Natural killer cell (primary cell): ENCODE measurements around the gene SPINDOC. TPM values are rescaled to one million over a fixed set of nuclear protein-coding genes. Genes with fewer than 3 reads are reported as not detected.

Source experiments
- ATAC-seq, 3 donors: fragments of 150-1000 bp in 2 of 3; fragments of 200-7000 bp in 1 of 3; cut with Tn5 transposase; 1 replicate in 1 of 3; 2 replicates in 2 of 3; pipeline ENCODE4 v1.10.0; 2021; ENCODE audit warnings: mild to moderate bottlenecking in 2 of 3, moderate library complexity in 2 of 3
- DNase-seq, 2 donors: peaks; one replicate each; pipeline versions ENCODE4 v3.0.0 to v3.0.0-alpha.2; 2013 to 2021; ENCODE audit warnings: mixed read lengths in 1 of 2
- H3K27ac ChIP-seq: one replicate; pipeline ENCODE4 v1.5.1; 2013; ENCODE audit warnings: mild to moderate bottlenecking, low read length
- H3K27me3 ChIP-seq: one replicate; pipeline ENCODE4 v1.6.1; 2013; ENCODE audit warnings: low read length; ENCODE audit not compliant: control insufficient read depth, insufficient read depth
- H3K36me3 ChIP-seq: one replicate; pipeline ENCODE4 v1.6.1; 2013; ENCODE audit warnings: low read length; ENCODE audit not compliant: control insufficient read depth, insufficient read depth
- H3K4me1 ChIP-seq: one replicate; pipeline ENCODE4 v1.6.1; 2013; ENCODE audit warnings: low read length; ENCODE audit not compliant: control insufficient read depth, insufficient read depth
- H3K4me3 ChIP-seq: one replicate; pipeline ENCODE4 v1.5.1; 2013; ENCODE audit warnings: low read length
- H3K9me3 ChIP-seq: one replicate; pipeline ENCODE4 v1.6.1; 2013; ENCODE audit warnings: low read length; ENCODE audit not compliant: control insufficient read depth, insufficient read depth
- H3K27ac Mint-ChIP-seq, 2 donors: one replicate each; pipeline ENCODE4 v1.8.0; 2022; ENCODE audit warnings: mild to moderate bottlenecking in 2 of 2, mixed read lengths in 2 of 2, moderate library complexity in 1 of 2
- H3K27me3 Mint-ChIP-seq, 2 donors: one replicate each; pipeline ENCODE4 v1.8.0; 2022; ENCODE audit warnings: low read depth in 2 of 2, mixed read lengths in 2 of 2
- H3K36me3 Mint-ChIP-seq: one replicate; pipeline ENCODE4 v1.8.0; 2022; ENCODE audit warnings: mixed read lengths
- H3K4me1 Mint-ChIP-seq, 2 donors: one replicate each; pipeline ENCODE4 v1.8.0; 2022; ENCODE audit warnings: mixed read lengths in 2 of 2
- H3K4me3 Mint-ChIP-seq: one replicate; pipeline ENCODE4 v1.8.0; 2022; ENCODE audit warnings: mild to moderate bottlenecking, moderate library complexity, mixed read lengths
- H3K9me3 Mint-ChIP-seq, 2 donors: one replicate each; pipeline ENCODE4 v1.8.0; 2022; ENCODE audit warnings: mixed read lengths in 2 of 2
- WGBS: methylation state at CpG from one replicate; pipeline ENCODE4 v1.1.7; 2013; ENCODE audit warnings: missing lambda C conversion rate; ENCODE audit not compliant: insufficient coverage; 5-methylcytosine and 5-hydroxymethylcytosine counted together
- intact Hi-C: fragments of 100-400 bp; cut with micrococcal nuclease; formaldehyde crosslinking; loops from one replicate; pipeline ENCODE4 v1.14.2; 2022
- total RNA-seq, 4 donors: library from RNA; stranded (reverse); fragments of 120-200 nt in 1 of 4; gene quantifications; one replicate each; pipeline versions ENCODE4 v1.2.3 to v1.2.4, GENCODE V29; 2013 to 2022
- TF ChIP-seq, protein P1 (sequence below): fragments of 200-600 bp; IDR thresholded peaks from one replicate; pipeline ENCODE4 v1.8.0; 2022; ENCODE audit warnings: antibody characterized with exemption

SPINDOC gene
- total RNA-seq, 3 donors from 2014 or later (not counting 1 experiment from before 2014, with no cell fraction given), result 15.6 to 25.3 (median 21.1) TPM

- 63% methylated on average over 1 of the region's 1 CpG for WGBS
- no peak overlapping the region for H3K27ac ChIP-seq
- TF ChIP-seq, protein P1, sequence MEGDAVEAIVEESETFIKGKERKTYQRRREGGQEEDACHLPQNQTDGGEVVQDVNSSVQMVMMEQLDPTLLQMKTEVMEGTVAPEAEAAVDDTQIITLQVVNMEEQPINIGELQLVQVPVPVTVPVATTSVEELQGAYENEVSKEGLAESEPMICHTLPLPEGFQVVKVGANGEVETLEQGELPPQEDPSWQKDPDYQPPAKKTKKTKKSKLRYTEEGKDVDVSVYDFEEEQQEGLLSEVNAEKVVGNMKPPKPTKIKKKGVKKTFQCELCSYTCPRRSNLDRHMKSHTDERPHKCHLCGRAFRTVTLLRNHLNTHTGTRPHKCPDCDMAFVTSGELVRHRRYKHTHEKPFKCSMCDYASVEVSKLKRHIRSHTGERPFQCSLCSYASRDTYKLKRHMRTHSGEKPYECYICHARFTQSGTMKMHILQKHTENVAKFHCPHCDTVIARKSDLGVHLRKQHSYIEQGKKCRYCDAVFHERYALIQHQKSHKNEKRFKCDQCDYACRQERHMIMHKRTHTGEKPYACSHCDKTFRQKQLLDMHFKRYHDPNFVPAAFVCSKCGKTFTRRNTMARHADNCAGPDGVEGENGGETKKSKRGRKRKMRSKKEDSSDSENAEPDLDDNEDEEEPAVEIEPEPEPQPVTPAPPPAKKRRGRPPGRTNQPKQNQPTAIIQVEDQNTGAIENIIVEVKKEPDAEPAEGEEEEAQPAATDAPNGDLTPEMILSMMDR, result no peak
- no peaks in the 10 kb centered on the region for H3K27me3 ChIP-seq
- Mint-ChIP-seq H3K36me3 (no peaks in the 10 kb centered on the region), H3K9me3 (no peaks in the 10 kb centered on the region), H3K27me3 (no peaks in the 10 kb centered on the region), H3K4me1 (peaks cover 5% of the 10 kb centered on the region in 2 donors), H3K27ac (no peak overlapping the region), H3K4me3 (no peak overlapping the region)
- DNase-seq (no peak), ATAC-seq (no peak)
- H3K4me3 ChIP-seq, result no peak overlapping the region
- H3K36me3 ChIP-seq, result no peaks in the 10 kb centered on the region
- intact Hi-C loops, result no loop called here
- peaks cover 4% of the 10 kb centered on the region for H3K9me3 ChIP-seq
- peaks cover 11% of the 10 kb centered on the region for H3K4me1 ChIP-seq
Observed at GRCh38 chr11:63785823-63786222, 27.4 kb upstream of the SPINDOC start.

DNA sequence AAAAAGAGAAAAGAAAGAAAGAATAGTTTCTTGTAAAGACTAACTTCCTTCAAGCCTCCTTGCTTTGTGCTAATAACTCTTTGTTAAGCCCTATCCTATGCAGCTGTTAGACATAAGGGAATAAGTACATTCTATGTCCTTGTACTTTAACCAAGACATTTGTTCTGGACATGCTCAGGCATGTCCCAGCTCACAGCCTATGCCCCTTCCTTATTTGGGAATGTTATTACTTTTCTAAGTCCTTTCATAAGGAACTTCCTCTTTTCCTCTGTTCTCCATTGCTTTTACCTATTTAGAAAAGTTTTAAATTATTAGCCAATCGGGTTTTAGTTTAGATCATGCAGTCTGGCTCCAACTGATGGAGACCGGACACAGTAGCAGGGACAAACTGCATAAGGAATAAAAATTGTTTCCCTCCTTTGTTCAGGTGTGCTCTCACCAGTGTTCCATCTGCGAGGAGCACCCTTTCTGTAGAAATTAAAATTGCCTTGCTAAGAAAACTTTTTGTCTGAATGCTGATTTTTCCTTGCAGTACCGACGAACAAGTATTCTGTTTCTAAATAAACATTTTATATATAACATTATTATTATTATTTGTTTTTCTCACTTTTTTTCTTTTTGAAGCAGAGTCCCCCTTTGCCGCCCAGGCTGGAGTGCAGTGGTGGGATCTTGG, 21.6 kb upstream of the SPINDOC start:
- H3K4me3 Mint-ChIP-seq, result no peak overlapping the region
- Histone ChIP-seq H3K4me1 (peaks cover 7% of the 10 kb centered on the region), H3K36me3 (no peaks in the 10 kb centered on the region), H3K27ac (no peak overlapping the region), H3K9me3 (peaks cover 21% of the 10 kb centered on the region), H3K27me3 (no peaks in the 10 kb centered on the region), H3K4me3 (no peak overlapping the region)
- peaks cover 3 to 7% of the 10 kb centered on the region in 2 donors for H3K9me3 Mint-ChIP-seq
- H3K4me1 Mint-ChIP-seq, result no peaks in the 10 kb centered on the region
- 98% methylated on average over 4 of the region's 6 CpGs for WGBS
- ATAC-seq (no peak), DNase-seq (no peak)
- peaks cover 0 to 6% of the 10 kb centered on the region in 2 donors for H3K27me3 Mint-ChIP-seq
- peaks cover 11% of the 10 kb centered on the region for H3K36me3 Mint-ChIP-seq
- intact Hi-C loops, result no loop called here
- TF ChIP-seq, protein P1, result no peak
- no peak overlapping the region for H3K27ac Mint-ChIP-seq

DNA sequence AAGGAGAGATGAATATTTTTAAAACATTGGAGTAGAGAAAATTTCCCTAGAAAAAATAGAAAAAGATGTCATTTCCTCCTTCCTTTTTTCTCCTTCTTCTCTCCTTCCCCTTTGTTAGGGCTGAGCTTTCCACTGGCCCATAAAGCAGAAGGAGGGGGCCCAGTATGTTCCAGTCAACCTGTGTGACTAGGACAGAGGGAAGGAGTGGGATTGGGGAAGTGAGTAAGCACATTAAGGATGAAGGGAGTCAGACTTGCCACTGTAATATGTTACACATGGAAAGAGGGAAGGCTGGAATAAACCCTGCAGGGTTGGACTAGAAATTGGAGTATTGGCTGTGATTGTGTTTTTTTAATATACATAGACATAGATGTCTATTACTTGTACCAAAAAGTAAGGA, 20.1 kb upstream of the SPINDOC start:
- intact Hi-C loops, result no loop called here
- Histone ChIP-seq H3K4me3 (no peak overlapping the region), H3K36me3 (no peaks in the 10 kb centered on the region), H3K27me3 (no peaks in the 10 kb centered on the region), H3K9me3 (peaks cover 21% of the 10 kb centered on the region), H3K4me1 (peaks cover 7% of the 10 kb centered on the region), H3K27ac (no peak overlapping the region)
- no peak overlapping the region for H3K27ac Mint-ChIP-seq
- H3K36me3 Mint-ChIP-seq, result peaks cover 11% of the 10 kb centered on the region
- H3K27me3 Mint-ChIP-seq, result peaks cover 0 to 7% of the 10 kb centered on the region in 2 donors
- no peaks in the 10 kb centered on the region for H3K4me1 Mint-ChIP-seq
- H3K9me3 Mint-ChIP-seq, result peaks cover 3 to 7% of the 10 kb centered on the region in 2 donors
- TF ChIP-seq, protein P1, result no peak
- H3K4me3 Mint-ChIP-seq, result no peak overlapping the region
- ATAC-seq, result no peak
- no peak for DNase-seq

DNA sequence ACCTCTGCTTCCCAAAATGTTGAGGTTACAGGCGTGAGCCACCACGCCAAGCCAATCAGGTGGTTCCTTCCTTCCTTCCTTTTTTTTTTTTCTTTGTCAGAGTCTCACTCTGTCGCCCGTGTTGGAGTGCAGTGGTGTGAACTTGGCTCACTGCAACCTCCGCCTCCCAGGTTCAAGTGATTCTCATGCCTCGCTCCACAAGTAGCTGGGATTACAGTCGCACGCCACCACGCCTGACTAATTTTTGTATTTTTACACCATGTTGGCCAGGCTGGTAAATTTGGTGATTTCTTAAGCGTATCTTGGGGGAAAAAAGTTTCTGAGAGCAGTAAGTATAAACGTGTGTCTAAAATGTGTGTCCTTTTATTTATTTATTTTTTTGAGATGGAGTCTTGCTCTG, 18.2 kb upstream of the SPINDOC start:
- H3K4me1 Mint-ChIP-seq, result no peaks in the 10 kb centered on the region
- peaks cover 7% of the 10 kb centered on the region for H3K4me1 ChIP-seq
- intact Hi-C loops, result no loop called here
- no peak overlapping the region for H3K27ac ChIP-seq
- peaks cover 11% of the 10 kb centered on the region for H3K36me3 Mint-ChIP-seq
- no peak overlapping the region for H3K27ac Mint-ChIP-seq
- ATAC-seq (no peak), DNase-seq (no peak)
- peaks cover 3 to 7% of the 10 kb centered on the region in 2 donors for H3K9me3 Mint-ChIP-seq
- peaks cover under 1 to 10% of the 10 kb centered on the region in 2 donors for H3K27me3 Mint-ChIP-seq
- TF ChIP-seq, protein P1, result no peak
- no peaks in the 10 kb centered on the region for H3K36me3 ChIP-seq
- H3K4me3 Mint-ChIP-seq, result no peak overlapping the region
- peaks cover 21% of the 10 kb centered on the region for H3K9me3 ChIP-seq
- WGBS, result 62% methylated on average over 11 of the region's 11 CpGs
- no peaks in the 10 kb centered on the region for H3K27me3 ChIP-seq
- H3K4me3 ChIP-seq, result no peak overlapping the region
